Stimulated activated CD4-positive, alpha-beta T cell treated with anti-CD3 and anti-CD28 coated beads, Interleukin-15, amount 100 ng/mL, for 1 hour (primary cell): Measurements from ENCODE around the gene KDM3B.
"Not testable (repeated sequence)": the region's sequence is repeated elsewhere in the genome, so short reads cannot be mapped to it uniquely, and the experiment has no call there.

Experiments used
- DNase-seq, 2 donors: peaks; one replicate each; pipeline ENCODE4 v3.0.0-alpha.2; 2020; ENCODE audit warnings: low read depth in 1 of 2, low spot score in 1 of 2

Gene KDM3B, protein sequence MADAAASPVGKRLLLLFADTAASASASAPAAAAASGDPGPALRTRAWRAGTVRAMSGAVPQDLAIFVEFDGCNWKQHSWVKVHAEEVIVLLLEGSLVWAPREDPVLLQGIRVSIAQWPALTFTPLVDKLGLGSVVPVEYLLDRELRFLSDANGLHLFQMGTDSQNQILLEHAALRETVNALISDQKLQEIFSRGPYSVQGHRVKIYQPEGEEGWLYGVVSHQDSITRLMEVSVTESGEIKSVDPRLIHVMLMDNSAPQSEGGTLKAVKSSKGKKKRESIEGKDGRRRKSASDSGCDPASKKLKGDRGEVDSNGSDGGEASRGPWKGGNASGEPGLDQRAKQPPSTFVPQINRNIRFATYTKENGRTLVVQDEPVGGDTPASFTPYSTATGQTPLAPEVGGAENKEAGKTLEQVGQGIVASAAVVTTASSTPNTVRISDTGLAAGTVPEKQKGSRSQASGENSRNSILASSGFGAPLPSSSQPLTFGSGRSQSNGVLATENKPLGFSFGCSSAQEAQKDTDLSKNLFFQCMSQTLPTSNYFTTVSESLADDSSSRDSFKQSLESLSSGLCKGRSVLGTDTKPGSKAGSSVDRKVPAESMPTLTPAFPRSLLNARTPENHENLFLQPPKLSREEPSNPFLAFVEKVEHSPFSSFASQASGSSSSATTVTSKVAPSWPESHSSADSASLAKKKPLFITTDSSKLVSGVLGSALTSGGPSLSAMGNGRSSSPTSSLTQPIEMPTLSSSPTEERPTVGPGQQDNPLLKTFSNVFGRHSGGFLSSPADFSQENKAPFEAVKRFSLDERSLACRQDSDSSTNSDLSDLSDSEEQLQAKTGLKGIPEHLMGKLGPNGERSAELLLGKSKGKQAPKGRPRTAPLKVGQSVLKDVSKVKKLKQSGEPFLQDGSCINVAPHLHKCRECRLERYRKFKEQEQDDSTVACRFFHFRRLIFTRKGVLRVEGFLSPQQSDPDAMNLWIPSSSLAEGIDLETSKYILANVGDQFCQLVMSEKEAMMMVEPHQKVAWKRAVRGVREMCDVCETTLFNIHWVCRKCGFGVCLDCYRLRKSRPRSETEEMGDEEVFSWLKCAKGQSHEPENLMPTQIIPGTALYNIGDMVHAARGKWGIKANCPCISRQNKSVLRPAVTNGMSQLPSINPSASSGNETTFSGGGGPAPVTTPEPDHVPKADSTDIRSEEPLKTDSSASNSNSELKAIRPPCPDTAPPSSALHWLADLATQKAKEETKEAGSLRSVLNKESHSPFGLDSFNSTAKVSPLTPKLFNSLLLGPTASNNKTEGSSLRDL (N-terminal part only)

DNA sequence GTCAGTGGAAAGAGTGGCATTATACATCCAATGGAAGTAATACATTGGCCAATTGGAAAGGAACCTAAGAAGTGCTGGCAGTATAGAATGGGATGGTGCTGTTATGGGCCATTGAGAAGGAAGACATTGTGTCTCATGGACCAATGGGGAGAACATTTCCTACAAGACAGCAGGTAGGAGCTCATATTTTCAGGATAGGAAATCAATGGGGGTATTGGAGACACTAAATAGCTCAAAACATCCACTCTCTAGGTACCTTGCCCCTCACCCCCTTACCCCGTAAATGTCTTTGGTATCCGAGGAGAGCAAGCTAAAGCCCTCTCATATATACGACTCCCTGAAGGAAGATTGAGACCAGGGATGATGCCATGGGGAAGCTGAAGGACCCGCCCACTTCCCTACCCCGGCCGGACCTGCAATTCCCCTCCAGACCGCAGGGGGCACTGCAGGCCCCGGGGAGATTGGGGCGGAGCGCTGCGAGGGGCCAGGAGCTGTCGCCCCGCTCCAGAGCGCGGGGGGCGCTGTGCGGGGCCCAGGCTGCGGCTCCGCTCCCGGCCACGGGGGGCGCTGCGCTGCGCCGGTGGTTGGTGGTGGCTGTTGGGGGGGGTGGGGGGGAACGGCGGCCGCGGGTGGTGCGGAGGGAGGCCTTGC is at the start of gene KDM3B:
KDM3B (plus strand) TSS at position 615 of the 651 bp plus-strand sequence. CDS start 111 bp downstream, outside the sequence.
- DNase-seq = peak; percentile 93 to 94

DNA sequence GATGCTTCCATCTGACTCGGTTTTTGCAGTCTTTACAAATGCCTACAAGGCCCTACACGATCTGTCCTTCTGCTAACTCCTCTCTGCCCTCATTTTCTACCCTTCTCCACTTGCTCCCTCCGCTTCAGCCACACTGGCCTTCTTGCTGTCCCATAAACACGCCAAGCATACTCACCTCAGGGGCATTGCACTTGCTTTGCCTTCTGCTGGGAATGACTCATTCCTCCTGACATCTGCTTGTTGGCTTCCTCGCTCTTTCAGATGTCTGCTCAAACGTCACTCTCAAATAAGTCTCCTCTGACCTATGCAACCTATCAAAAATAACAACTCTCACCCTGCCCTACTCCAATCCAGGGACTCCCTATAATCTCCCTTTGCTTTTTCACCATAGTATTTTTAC is 49.1 kb upstream of the KDM3B start:
- DNase-seq = no peak

DNA sequence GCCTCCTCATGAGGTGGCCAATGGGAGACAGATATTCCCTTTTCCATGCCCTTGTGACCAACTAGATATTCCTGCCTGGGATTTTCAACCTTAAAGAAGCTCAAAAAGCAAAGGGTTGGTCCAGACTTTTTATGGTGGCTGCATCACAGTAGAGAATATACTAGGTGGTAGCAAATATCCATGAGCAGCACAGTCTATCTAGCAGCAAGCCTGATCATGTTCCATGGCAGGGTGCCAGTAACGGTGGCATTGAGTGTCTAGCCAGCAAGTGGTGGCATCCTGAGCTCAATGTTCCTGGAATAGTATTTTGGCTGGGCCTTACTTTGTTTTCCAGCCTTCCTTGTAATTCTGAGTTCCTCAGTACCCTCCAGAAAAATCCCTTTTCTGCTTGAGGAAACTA is 46.7 kb upstream of the KDM3B start:
- no peak for DNase-seq

DNA sequence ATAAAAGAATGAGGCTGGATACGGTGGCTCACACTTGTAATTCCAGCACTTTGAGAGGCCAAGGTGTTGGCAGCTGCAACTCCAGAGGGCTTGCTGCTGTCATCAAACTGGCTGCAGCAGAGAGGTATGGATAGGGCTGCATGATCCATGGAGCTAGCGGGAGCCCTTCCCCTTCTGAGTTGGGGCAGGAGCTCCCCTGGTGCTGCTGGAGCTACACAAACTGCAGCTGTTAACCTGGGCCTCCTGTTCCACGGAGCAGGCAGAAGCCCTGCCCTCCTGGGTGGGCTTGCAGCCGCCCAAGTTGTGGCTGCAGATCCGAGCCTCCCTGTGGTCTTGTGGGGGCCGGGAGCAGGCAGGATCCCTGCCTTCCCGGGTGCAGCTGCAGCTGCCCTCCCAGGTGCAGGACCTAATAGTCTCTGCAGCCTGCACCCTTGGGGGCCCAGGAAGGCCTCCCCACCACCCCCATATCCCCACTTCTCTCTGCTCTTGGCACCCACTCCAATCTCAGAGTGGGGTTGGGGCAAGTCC is 36.7 kb upstream of the KDM3B start:
- no peak for DNase-seq

DNA sequence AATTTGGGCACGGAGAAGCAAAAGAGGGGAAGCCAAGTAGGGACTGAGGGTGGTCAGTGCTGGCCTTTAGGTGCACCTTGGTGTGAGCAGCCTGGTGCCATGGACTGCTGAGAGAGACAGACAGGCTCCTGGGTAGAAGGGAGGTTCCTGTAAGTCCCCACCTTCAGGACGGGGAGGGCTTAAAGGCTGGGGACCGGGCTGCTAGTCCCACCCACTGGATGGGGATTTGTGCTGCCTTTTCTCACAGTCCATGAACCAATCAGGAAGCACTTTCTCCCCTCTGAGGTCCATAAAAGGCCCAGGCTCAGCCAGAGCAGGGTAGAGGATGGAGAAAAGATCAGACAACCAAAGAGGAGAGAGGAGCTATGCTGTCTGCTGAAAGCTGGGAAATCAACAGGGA is 36.1 kb upstream of the KDM3B start:
- no peak for DNase-seq

DNA sequence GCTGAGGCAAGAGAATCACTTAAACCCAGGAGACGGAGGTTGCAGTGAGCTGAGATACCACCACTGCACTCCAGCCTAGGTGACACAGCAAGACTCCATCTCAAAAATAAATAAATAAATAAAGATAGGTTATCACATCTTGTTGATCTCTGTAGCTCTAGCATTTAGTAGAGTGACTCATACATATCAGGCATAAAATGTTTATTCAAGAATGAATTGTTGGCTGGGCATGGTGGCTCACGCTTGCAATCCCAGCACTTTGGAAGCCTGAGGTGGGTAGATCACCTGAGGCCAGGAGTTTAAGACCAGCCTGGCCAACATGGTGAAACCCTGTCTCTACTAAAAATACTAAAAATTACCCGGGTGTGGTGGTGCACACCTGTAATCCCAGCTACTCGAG is 34.3 kb upstream of the KDM3B start:
- not testable (repeated sequence) for DNase-seq

DNA sequence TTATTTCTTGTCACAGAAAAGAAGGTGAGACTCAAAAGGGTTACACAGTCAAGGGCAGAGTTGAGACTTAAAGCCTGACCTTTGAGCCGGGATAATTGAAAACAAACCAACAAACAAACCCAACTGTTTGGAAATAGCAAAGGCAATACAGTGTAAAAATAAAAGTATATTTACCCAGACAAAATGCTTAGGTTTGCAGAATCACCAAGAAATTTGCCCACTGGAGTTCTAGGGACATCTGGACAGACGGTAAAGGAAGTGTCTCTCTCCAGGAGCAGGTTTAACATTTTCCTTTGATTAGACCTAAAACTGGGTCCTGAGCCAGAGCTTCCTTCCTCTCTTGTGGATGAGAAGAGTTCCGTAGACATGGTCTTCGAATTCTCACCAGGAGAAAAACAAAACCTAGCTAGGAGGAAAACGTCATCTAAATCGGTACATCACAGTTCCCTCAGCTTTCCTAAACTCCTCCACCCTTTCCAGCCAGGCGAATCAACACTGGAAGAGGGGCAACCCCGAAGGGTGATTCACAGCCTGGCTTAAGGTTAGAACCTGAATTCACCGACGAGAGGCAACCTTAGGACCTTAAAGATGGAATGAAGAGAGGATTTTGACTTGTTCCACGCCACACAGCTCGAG is 21.6 kb upstream of the KDM3B start:
- no peak for DNase-seq

DNA sequence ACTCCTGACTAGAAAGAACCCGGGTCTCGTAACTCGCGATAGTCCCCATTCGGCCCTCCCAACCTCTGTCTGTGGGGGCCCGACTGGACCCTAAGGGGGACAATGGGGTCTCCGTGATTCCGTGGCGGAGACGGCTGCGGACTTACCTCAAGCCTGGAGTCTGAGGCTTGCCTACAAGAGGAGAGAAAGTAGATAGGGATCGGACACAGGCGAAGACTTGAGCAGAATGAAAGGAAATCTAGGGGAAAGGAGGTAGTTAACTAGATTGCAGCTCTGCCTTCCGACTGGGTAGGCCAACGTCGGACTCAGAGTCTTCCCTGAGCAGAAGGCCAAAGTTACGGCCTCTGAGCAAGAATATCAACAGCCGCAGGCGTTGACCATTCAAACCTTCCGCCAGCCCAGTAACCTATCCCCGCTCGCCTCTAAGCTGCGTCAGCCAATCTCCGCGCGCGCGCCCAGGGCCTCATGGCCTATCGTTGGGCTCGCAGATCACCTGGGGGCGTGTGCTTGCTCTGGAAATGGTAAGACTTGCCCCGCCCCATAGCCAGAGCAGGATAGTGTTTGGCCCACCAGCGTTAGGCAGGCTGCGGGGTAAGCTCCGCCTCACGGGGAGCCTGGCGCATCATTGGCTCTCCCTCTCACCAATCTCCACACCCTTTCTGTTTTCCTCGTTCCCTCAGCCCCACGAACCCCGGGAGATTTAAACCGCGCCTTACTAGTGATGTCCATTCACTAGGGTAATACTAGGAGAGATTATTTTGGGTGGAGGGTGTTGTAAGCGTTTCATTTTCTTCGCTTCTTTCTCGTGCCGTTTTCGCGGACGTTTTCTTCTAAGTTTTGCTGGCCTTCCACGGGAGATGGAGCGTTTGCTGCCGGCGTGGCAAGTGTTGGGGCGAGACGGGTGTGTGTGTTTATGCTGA is 20.8 kb upstream of the KDM3B start, which contains the start of gene CDC25C:
CDC25C (minus strand) TSS at position 356 of the 920 bp plus-strand sequence. CDS start 624 bp downstream, outside the sequence.
- DNase-seq = peak; percentile 84 to 91

DNA sequence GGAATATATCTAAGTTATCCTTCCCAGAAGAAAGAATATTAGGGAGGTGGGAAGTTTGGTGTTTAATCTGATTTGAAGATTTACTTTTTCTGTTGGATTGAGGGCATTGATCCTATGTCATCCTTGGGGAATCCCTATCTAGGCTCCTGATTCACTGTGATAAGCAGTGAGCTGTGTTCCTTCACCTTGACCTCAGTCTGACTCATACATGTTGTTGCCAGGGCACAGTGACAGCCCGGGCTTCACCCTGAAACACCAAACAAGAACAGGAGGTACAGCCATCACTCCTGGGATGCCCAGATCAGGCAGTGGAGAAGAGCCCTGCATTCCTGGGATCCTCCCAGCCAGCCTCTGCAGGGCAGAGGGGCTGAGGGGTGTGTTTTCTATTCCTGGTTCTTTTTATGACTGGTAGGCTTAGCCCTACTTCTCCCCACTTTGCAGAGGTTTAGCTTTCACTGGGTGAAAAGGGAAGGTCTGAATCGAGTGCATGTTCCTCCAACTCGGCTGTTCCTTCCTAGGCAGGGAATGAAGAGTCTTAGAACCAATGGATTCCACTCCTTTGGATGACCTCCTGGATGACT is 17.5 kb upstream of the KDM3B start:
- DNase-seq = no peak

DNA sequence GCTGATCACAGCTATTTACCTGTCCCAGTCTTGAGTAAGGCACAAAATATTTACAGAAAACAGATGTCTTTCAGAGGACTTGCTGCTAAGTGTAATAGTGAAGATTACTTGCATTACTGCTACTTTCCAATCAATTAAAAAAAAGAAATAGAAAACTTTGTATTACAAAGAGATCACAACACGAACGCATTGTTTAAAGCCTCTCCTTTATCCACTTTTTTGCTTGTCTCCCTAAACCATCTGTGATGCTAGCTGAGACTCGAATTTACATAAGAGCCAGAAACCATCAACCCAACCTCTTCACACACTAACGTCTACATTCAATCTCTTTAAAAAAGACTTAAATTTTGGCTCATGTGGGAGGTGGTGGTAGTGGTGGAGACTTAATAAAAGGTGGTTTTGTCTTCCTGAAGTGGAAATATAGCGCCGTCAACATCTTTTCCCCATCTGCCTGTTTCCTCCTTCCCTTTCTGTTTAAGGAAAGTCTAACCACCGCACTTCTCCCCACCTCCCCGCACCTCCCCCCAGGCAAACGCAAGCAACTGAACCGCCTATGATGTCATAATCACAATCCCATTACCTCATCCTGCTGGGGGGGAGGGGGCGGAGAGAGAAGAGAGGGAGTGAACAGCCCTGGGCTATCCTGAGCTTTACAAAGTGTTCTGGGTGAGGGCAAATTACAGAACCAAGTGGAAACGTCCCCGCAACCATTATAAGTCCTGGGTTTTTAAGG is 15.4 kb upstream of the KDM3B start:
- no peak for DNase-seq

DNA sequence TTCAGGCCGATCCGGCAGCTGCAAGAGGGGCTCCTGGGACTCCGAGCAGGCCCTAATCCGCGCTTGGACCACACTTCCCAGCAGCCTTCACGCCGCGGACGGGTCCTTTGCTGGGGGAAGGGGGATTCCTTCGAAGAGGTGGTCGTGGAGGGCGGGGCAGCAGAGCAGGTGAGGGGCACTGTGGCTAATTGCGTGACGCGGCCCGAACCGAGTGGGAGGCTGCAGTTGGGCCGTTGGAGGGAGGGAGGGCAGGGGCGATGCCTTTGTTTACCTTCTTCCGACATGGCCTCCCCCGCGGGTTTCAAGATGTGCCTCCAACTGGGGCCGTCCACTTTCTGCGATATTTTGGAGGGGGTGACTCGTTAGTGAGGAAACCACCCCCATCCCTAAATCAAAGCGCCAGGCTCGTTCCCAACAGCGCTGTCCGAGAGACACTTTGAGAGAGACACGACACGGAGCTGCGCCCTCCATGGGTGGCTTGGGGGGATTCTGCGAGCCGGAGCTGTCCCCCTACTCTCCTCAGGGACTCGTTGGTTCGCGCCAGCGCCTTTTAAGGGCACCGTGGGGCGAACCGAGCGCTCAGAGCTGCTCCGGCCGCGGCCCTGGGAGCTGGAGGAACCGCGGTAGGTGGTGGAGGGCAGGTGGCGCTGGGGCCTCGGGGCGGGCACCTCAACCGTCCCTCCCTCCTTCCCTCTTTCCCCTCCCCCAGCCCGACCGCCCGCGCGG is 14.6 kb upstream of the KDM3B start, which contains the start of gene FAM53C:
FAM53C (plus strand) TSS at position 582 of the 726 bp plus-strand sequence. CDS start 3,070 bp downstream, outside the sequence.
- DNase-seq = peak; percentile 89 to 92

DNA sequence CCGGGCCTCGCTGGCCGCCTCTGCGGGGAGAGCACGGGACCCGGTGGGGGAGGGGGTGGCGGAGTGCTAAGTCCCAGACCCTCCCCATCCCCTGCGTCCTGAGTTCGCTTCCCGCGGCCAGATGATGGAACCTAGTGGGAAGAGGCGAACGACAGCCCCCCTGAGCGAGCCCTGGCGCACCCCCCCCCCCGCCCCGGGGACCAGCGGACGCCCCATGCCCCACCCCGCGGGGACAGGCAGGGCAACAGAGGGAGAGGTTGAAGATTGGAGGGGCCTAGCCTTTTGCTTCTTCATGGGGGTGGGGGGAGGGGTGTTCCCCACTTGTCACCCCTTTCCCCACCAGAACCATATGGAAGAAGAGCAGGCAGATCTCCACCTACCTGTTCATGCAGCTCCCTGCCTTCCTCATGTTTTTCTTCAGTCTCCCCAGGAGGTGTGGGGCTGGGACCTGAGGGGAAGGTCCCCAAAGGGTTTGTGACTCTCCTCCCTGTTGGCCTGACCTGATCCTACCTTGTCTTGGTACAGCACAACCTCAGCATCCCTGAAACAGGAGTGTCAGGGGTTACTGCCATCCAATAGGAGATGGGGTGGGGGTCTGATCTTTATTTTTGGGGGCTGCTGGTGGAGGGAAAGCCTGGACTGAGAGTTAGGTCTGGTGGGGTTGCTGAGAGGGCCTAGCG is 13.9 kb upstream of the KDM3B start:
- no peak for DNase-seq

DNA sequence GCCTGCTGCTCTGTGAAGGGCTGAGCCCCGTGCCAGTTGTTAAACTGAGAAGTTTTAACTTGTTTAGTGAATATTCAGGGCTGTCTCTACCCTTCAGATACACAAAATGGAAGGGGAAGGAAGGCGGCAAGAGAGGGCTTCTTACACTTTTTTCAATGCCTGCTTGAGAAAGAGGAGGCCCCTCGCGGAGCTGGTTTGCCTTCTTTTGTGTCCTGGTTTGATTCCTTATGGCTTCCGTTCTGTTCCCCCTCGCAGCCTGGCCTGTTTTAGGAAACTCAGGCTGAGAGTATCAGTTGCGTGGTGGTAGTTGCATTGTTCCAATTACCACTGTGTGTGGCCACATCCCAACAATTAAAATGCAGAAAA is 13.4 kb upstream of the KDM3B start:
- DNase-seq = no peak

DNA sequence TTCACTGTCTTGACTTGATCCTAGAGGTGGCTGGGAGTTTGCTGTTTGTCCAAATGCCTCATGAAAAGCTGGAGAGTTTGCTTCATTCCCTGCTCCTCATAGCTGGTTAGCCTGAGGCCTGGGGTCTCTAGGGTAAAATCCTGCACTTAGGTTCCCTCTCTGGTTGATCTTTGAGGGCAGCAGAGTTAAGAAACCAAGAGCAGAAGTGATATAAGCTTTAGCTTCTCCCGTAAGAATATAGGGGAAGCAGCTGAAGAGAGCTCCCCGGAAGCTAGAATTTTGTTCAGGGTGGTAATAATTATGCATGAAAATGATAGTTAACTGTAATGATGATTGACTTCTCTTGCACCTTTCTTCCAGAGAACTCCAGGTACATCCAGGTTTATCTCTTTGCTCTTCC is 13.0 kb upstream of the KDM3B start:
- DNase-seq = no peak

DNA sequence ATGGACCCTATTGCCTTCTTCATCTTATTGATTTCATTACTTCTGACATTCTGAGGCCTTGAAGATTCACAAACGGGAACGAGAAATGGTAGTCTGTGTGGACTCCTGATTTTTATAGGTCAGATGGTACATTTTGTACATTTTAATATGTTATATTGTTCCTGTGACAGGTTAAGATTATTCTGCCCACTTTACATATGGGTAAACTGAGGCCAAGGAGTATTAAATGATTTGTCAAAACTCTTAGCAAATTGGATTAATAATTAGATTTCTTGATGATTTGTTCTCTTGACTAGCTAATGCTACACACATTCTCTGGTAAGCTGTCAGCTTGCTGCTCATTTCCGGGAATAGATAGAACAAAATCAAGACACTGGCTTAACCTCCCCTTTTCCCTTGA is 12.5 kb upstream of the KDM3B start:
- no peak for DNase-seq

DNA sequence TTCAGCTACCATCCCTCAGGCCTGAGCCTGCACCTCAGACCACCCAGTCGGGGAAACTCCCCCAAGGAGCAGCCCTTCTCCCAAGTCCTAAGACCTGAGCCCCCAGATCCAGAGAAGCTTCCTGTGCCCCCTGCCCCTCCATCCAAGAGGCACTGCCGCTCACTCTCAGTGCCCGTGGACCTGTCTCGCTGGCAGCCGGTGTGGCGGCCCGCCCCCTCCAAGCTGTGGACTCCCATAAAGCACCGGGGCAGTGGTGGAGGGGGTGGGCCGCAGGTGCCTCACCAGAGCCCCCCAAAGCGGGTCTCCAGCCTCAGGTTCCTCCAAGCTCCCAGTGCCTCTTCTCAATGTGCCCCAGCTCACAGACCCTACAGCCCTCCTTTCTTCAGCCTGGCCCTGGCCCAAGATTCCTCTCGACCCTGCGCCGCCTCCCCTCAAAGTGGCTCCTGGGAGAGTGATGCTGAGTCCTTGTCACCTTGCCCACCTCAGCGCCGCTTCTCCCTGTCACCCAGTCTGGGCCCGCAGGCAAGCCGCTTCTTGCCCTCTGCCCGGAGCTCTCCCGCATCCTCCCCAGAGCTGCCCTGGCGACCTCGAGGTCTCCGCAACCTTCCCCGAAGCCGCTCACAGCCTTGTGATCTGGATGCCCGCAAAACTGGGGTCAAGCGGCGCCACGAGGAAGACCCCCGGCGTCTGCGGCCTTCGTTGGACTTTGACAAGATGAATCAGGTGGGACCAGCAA is 7.4 kb upstream of the KDM3B start:
- DNase-seq = no peak
